Measurements from ENCODE around the gene CHMP2A.
"Not testable (repeated sequence)": the region's sequence is repeated elsewhere in the genome, so short reads cannot be mapped to it uniquely, and the experiment has no call there.

CHMP2A gene

GRCh38 chr19:58544591-58545285 lies 10.2 kb downstream of the CHMP2A start:
- Histone ChIP-seq H3K9me3 (ENCODE audit: control insufficient read depth, insufficient read depth, low read length) (no peaks in the 10 kb centered on the region), H3K36me3 (ENCODE audit: control insufficient read depth, low read length) (peaks cover 51% of the 10 kb centered on the region), H3K27me3 (ENCODE audit: control insufficient read depth, low read length) (no peaks in the 10 kb centered on the region), H3K79me2 (ENCODE audit: control insufficient read depth, low read length) (peaks cover 49% of the 10 kb centered on the region), H3K4me1 (ENCODE audit: control insufficient read depth, low read length) (peaks cover 27% of the 10 kb centered on the region), H3K4me2 (ENCODE audit: low read length) (peak overlapping the region; percentile 91), H3F3A (ENCODE audit: control insufficient read depth, insufficient read depth) (peaks cover 27% of the 10 kb centered on the region), H3K9me2 (replicated peaks; ENCODE audit: control insufficient read depth, low read length) (no peaks in the 10 kb centered on the region), H4K20me1 (ENCODE audit: control insufficient read depth, insufficient read depth, low read depth, low read length) (peaks cover 26% of the 10 kb centered on the region), H3K27ac (ENCODE audit: low read depth, low read length) (peak overlapping the region; percentile 82), H3K4me3 (ENCODE audit: low read length) (peak overlapping the region; percentile 94)
- no peak for TF ChIP-seq EZH2phosphoT487 (IDR thresholded peaks at IDR 0.05; ENCODE audit: borderline replicate concordance, low read length)
- TF ChIP-seq, protein P1, sequence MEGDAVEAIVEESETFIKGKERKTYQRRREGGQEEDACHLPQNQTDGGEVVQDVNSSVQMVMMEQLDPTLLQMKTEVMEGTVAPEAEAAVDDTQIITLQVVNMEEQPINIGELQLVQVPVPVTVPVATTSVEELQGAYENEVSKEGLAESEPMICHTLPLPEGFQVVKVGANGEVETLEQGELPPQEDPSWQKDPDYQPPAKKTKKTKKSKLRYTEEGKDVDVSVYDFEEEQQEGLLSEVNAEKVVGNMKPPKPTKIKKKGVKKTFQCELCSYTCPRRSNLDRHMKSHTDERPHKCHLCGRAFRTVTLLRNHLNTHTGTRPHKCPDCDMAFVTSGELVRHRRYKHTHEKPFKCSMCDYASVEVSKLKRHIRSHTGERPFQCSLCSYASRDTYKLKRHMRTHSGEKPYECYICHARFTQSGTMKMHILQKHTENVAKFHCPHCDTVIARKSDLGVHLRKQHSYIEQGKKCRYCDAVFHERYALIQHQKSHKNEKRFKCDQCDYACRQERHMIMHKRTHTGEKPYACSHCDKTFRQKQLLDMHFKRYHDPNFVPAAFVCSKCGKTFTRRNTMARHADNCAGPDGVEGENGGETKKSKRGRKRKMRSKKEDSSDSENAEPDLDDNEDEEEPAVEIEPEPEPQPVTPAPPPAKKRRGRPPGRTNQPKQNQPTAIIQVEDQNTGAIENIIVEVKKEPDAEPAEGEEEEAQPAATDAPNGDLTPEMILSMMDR (IDR thresholded peaks at IDR 0.05; ENCODE audit: low read depth, low read length, poor library complexity, severe bottlenecking), result no peak

GRCh38 chr19:58543826-58544590 lies 10.9 kb downstream of the CHMP2A start, which contains the start of gene TRIM28:
TSS of gene TRIM28 (plus strand) at chr19:58544064. CDS start at chr19:58544758, 694 bp downstream.
- TF ChIP-seq, protein P1 (IDR thresholded peaks at IDR 0.05; ENCODE audit: low read depth, low read length, poor library complexity, severe bottlenecking), result no peak
- no peak for TF ChIP-seq EZH2phosphoT487 (IDR thresholded peaks at IDR 0.05; ENCODE audit: borderline replicate concordance, low read length)
- Histone ChIP-seq H3K4me1 (ENCODE audit: control insufficient read depth, low read length) (peaks cover 27% of the 10 kb centered on the region), H3K9me3 (ENCODE audit: control insufficient read depth, insufficient read depth, low read length) (no peaks in the 10 kb centered on the region), H3K4me2 (ENCODE audit: low read length) (peak within 1 kb of the TSS; percentile 91), H3K27me3 (ENCODE audit: control insufficient read depth, low read length) (peaks cover 4% of the 10 kb centered on the region), H3K36me3 (ENCODE audit: control insufficient read depth, low read length) (peaks cover 43% of the 10 kb centered on the region), H4K20me1 (ENCODE audit: control insufficient read depth, insufficient read depth, low read depth, low read length) (peaks cover 26% of the 10 kb centered on the region), H3K79me2 (ENCODE audit: control insufficient read depth, low read length) (peaks cover 43% of the 10 kb centered on the region), H3K27ac (ENCODE audit: low read depth, low read length) (peak within 1 kb of the TSS; percentile 82), H3K9me2 (replicated peaks; ENCODE audit: control insufficient read depth, low read length) (no peaks in the 10 kb centered on the region), H3F3A (ENCODE audit: control insufficient read depth, insufficient read depth) (peaks cover 21% of the 10 kb centered on the region), H3K4me3 (ENCODE audit: low read length) (peak within 1 kb of the TSS; percentile 94)

DNA sequence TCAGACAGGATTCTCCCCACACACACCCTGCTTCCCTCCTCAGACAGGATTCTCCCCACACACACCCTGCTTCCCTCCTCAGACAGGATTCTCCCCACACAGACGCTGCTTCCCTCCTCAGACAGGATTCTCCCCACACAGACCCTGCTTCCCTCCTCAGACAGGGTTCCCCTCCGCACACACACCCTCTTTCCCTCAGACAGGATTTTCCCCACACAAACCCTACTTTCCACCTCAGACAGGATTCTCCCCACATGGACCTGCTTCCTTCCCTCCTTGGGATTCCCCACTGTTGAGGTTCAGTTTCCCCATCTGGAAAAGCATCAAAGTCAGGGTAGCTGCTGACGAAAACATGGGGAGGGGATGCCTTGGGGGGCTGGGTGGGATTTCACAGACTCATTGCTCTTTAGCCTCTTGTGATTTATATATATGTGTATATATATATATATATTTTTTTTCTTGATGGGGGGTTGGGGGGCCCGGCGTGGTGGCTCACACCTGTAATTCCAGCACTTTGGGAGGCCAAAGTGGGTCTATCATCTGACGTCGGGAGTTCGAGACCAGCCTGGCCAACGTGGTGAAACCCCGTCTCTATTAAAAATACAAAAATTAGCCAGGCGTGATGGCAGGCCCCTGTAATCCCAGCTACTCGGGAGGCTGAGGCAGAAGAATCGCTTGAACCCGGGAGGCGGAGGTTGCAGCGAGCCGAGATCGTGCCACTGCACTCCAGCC lies 12.1 kb downstream of the CHMP2A start:
- not testable (repeated sequence) for H3K27ac ChIP-seq (ENCODE audit: low read depth, low read length); H3K9me3 ChIP-seq (ENCODE audit: control insufficient read depth, insufficient read depth, low read length); H3K27me3 ChIP-seq (ENCODE audit: control insufficient read depth, low read length); H3K9me2 ChIP-seq (replicated peaks; ENCODE audit: control insufficient read depth, low read length)
- peaks cover 31% of the 10 kb centered on the region for H3K36me3 ChIP-seq (ENCODE audit: control insufficient read depth, low read length)
- H4K20me1 ChIP-seq (ENCODE audit: control insufficient read depth, insufficient read depth, low read depth, low read length), result peaks cover 26% of the 10 kb centered on the region
- peaks cover 36% of the 10 kb centered on the region for H3K4me1 ChIP-seq (ENCODE audit: control insufficient read depth, low read length)
- H3F3A ChIP-seq (ENCODE audit: control insufficient read depth, insufficient read depth), result peaks cover 17% of the 10 kb centered on the region
- H3K4me3 ChIP-seq (ENCODE audit: low read length), result peak overlapping the region; percentile 81
- peaks cover 33% of the 10 kb centered on the region for H3K79me2 ChIP-seq (ENCODE audit: control insufficient read depth, low read length)
- peak overlapping the region; percentile 82 for H3K4me2 ChIP-seq (ENCODE audit: low read length)

DNA sequence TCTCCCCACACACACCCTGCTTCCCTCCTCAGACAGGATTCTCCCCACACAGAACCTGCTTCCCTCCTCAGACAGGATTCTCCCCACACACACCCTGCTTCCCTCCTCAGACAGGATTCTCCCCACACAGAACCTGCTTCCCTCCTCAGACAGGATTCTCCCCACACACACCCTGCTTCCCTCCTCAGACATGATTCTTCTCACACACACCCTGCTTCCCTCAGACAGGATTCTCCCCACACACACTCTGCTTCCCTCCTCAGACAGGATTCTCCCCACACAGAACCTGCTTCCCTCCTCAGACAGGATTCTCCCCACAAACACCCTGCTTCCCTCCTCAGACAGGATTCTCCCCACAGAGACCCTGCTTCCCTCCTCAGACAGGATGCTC lies 15.7 kb downstream of the CHMP2A start:
- peaks cover 19% of the 10 kb centered on the region for H3K4me1 ChIP-seq (ENCODE audit: control insufficient read depth, low read length)
- not testable (repeated sequence) for H3K4me2 ChIP-seq (ENCODE audit: low read length); H3K9me3 ChIP-seq (ENCODE audit: control insufficient read depth, insufficient read depth, low read length); H3K27ac ChIP-seq (ENCODE audit: low read depth, low read length); H3K9me2 ChIP-seq (replicated peaks; ENCODE audit: control insufficient read depth, low read length); H3F3A ChIP-seq (ENCODE audit: control insufficient read depth, insufficient read depth); H3K4me3 ChIP-seq (ENCODE audit: low read length); H3K27me3 ChIP-seq (ENCODE audit: control insufficient read depth, low read length); H3K36me3 ChIP-seq (ENCODE audit: control insufficient read depth, low read length); H3K79me2 ChIP-seq (ENCODE audit: control insufficient read depth, low read length); H4K20me1 ChIP-seq (ENCODE audit: control insufficient read depth, insufficient read depth, low read depth, low read length)

Measured in DOHH2 (cell line).